GM23248 (cell line): Measurements from ENCODE around the gene TNFAIP3.

Source experiments
- EZH2 ChIP-seq: fragments of 200-600 bp; sonication (generic); IDR thresholded peaks from 2 replicates; pipeline ENCODE4 v1.6.1; 2018; ENCODE audit warnings: antibody characterized with exemption, mild to moderate bottlenecking; ENCODE audit not compliant: insufficient read depth, poor library complexity, severe bottlenecking
- EZH2phosphoT487 ChIP-seq: fragments of 200-600 bp; sonication (generic); IDR thresholded peaks from 2 replicates; pipeline ENCODE4 v1.6.1; 2018; ENCODE audit warnings: antibody characterized with exemption, moderate library complexity, mild to moderate bottlenecking, low read depth; ENCODE audit not compliant: insufficient read depth

GRCh38 chr6:137894779-137895385, 27.8 kb downstream of the TNFAIP3 start:
- TF ChIP-seq EZH2 (no peak), EZH2phosphoT487 (no peak)
